GM03348 (cell line): ENCODE measurements around the gene PGA3.
A peak's percentile ranks its signal among the peaks of the same experiment; 100 is the strongest.
"Not testable (repeated sequence)": the region's sequence is repeated elsewhere in the genome, so short reads cannot be mapped to it uniquely, and the experiment has no call there.

ENCODE experiments used
- DNase-seq: peaks from one replicate; pipeline ENCODE4 v3.0.0; 2012; ENCODE audit warnings: low spot score

Gene PGA3

GRCh38 chr11:61202950-61203746, at the start of gene PGA3:
Gene PGA3, plus strand, starts transcription at chr11:61203515. Its CDS starts 50 bp downstream, at chr11:61203565.
- DNase-seq = not testable (repeated sequence)

DNA sequence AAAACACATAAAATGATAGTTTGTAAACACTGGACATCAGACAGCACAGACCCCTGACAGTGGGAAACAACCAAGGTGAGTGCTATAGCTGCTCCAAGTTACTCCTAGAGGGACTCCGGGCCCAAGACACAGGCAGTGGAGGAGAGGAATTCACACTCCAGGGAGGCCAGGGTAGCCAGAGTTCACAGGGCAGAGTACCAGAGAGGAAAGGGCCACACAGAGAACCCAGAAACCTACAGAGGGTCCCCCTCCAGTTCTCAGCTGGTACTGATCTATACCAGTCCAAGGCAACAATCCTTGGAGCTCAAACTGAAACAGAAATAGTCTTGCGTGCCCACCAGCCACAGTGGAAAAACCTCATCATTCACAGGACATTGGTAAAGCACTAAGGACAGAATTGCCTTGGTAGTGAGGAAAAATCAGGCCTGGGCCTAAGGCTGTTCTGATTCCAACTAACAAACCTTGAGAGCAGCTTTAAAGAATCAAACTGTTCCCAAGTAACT, 49.7 kb upstream of the PGA3 start:
- no peak for DNase-seq

DNA sequence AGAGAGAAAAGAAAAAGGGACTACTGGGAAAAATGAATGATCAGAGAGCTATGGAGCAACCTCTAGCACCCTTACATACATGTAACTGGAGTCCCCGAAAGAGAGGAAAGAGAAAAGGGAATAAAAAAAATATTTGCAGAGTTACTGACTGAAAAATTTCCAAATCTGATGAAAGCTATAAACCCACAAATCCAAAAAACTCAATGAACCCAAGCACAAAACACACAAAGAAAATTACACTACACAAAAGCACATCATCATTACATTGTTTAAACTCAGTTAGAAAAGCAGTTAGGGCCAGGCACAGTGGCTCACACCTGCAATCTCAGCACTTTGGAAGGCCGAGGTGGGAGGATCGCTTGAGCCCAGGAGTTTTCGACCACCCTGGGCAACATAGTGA, 48.8 kb upstream of the PGA3 start:
- no peak for DNase-seq

GRCh38 chr11:61155312-61155711, 48.0 kb upstream of the PGA3 start:
- DNase-seq = no peak

- no peak for DNase-seq
Measured at GRCh38 chr11:61155741-61156140, 47.6 kb upstream of the PGA3 start.

GRCh38 chr11:61157743-61158142, 45.6 kb upstream of the PGA3 start:
- no peak for DNase-seq

DNA sequence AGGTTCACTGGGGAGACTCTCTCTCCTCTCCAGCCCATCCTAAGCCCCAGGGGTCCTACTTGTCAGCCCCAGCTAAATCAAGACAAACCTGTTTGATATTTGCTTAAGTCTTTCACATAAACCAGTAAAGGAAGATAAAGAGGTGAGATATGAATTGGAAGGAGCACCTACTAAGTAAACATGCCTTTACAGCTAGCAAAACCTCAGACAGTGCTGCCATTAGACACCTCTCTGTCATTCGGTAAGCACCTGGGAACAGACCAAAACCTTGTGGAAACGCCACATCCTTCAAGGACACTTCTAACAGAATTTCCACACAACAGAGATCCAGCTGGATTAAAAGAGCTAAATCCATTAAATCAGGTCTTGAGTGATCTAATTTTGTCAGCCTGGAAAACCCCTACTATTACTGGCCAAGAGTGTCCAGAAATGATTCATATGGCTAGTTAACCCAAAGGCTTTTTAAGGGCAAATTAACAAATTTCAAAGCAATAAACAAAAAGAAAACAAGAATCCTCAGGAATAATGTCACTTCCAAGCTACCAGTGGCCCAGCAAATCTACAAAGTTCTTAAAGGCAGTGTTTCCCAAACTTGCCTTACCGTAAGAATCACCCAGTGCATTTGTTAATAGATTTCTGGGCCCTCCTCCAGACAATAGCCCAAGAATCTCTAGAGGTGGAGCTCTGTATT, 44.5 kb upstream of the PGA3 start:
- peak; percentile 57 for DNase-seq

DNA sequence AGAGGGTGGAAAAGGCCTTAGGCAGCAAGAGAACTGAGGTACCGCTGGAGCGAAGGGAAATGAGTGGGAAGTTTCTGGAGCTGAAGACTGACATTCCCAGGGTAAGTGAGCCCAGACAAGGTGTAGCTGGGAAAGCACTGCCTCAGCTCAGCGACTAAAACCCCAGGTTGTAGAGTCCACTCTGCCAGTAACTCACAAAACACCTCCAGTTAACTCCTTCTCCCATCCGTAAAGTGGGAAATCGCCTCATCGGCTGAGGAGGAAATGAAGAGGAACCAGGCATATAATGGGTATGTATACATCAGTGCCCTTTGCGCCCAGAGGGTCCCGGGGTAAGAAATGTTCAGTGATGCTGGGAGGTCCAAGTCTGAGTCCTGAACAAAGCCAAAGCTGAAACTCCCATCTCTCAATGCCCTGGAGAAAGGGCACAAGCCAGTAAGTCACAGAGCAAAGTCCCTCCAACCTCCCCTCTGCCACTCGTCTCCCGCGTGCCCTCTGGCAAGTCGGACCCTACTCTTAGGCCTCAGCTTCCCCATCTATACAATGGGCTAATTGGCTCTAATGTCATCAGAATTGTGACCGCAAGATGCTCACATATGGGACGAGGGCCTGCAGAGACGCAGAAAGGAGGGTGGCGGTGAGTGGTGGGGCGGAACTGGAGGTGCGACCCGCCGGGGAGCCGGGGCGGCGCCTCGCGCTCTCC, 42.7 kb upstream of the PGA3 start:
- DNase-seq = no peak

GRCh38 chr11:61161190-61162091, 41.9 kb upstream of the PGA3 start, which contains the start of gene VPS37C:
Gene VPS37C, minus strand, starts transcription at chr11:61161426. Its CDS starts 22,597 bp downstream, at chr11:61138829.
- DNase-seq = peak; percentile 99

DNA sequence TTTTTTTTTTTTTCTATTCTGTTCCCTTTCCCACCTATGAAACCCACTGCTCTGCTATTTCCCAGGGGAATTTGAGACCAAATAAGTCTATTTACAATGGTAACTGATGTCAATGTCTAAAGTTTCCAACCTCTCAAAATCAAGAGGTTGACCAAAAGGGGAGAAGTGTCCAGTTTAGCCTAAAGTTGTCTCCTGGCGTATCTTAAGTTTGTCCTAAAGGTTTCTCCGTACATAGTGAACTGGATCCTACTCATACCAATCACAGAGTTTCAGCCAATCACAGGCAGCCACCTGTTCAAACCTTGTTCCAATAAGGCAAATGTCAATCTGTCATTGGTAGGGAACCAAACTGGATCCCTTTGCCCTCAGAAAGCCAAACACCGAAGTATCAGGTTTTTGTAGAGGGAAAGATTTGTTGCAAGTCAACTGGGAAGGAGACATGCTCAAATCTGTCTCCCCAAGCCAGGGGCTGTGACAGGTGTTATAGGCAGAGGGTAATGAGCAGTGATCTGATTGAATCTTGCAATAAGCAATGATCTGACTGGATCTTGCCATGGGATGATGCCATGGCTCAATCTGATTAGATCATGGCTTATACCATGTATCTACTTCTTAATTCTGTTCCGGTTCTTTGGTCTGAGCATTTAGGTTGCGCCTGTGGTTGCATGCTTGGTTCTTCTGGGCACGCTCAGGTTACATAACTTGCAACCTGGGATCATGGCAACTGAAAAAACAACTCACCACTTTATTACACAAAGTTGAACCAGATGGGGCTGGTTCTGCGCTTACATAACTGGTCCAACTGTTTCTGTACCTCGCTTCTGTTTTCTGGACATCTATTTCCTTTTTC, 41.0 kb upstream of the PGA3 start:
- no peak for DNase-seq

- DNase-seq = no peak
Measured at GRCh38 chr11:61163021-61163420, 40.3 kb upstream of the PGA3 start.

DNA sequence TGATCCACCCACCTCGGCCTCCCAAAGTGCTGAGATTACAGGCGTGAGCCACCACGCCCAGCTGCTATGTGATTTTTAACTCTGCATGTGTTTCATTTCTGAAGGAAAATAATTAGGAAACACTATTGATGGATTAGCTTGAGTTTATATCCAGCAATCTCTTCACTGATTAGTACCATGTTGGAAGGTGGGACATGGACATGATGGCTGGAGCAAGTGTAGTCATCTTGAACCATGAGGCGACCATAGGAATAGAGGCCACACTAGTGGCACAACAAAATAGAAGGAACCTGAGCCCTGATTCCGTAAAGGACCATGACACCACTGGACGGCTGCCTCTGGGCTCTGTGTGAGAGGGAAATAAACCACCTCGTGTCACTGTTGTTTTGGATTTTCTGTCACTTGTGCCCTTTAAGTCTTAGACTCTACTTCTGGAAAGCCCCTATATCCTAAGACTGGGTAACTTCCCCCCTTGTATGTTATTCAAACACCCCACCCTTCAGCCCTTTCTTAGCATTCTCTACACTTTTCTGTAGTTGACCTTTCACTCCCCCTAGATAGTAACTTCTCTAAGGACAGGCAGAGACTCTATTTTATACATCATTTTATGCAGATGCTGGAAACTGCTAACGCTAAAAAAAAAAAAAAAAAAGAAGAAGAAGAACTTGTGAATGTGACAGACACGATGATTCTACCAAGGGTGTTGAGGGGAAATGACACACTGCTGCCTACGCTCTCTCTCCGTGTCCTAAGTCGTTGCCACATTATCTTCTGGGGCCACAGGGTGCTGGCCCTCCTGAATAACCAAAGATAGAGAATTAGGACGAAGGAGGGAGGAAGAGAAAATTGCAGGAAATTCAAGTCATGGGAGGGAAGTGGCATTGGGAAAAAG, 39.4 kb upstream of the PGA3 start:
- DNase-seq = no peak

- DNase-seq = no peak
Measured at GRCh38 chr11:61164606-61165424, 38.5 kb upstream of the PGA3 start.

- not testable (repeated sequence) for DNase-seq
Measured at GRCh38 chr11:61165785-61166184, 37.5 kb upstream of the PGA3 start.

DNA sequence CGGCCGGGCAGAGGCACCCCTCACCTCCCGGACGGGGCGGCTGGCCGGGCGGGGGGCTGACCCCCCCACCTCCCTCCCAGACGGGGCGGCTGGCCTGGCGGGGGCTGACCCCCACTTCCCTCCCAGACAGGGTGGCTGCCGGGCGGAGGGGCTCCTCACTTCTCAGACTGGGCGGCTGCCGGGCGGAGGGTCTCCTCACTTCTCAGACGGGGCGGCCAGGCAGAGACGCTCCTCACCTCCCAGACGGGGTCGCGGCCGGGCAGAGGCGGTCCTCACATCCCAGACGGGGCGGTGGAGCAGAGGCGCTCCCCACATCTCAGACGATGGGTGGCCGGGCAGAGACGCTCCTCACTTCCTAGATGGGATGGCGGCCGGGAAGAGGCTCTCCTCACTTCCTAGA, 37.0 kb upstream of the PGA3 start:
- not testable (repeated sequence) for DNase-seq

DNA sequence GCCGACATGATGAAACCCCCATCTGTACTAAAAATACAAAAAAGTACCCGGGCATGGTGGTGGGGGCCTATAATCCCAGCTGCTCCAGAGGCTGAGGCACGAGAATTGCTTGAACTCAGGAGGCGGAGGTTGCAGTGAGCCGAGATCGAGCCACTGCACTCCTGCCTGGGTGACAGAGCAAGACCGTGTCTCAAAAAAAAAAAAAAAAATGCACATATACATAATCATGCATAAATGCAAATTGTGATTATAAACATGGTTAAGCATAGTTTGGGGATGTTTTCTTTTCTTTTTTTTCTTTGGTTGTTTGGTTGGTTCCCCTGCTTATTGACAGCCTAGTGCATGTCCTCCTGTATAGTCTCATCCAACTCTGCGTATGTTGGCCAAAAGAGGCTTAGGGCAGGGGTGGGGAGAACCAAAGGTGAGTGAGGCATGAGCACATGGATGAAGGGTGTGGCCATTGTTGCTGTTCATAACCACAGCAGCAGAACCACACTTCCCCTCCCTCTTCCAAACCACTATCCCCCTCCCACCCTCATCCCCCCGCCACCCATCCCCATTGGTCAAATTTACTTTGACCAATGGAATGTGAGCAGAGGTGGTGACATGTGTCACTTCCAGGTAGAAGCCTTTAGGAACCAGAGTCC, 35.1 kb upstream of the PGA3 start:
- DNase-seq = no peak

DNA sequence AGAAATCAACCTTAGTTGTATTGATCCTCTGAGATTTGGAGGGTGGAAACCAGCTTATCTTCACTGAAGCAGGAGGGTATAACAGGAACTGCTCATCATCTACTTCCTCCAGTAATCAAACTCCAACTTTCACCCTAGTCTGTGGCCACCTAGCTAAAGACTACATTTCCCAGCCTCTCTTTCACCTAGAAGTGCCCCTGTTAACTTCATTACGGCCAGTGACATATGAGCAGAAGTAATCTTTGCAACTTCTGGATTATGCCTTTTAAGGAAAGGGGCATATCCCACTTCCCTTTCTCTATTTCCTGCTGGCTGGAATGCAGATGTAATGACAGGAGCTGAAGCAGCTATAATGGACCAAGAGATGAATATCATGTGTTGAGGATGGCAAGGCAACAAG, 34.5 kb upstream of the PGA3 start:
- no peak for DNase-seq

GRCh38 chr11:61170566-61170965, 32.7 kb upstream of the PGA3 start:
- DNase-seq = no peak
